ENCODE data around the gene GCNA.
A peak's percentile ranks its signal among the peaks of the same experiment; 100 is the strongest.

Gene GCNA

DNA sequence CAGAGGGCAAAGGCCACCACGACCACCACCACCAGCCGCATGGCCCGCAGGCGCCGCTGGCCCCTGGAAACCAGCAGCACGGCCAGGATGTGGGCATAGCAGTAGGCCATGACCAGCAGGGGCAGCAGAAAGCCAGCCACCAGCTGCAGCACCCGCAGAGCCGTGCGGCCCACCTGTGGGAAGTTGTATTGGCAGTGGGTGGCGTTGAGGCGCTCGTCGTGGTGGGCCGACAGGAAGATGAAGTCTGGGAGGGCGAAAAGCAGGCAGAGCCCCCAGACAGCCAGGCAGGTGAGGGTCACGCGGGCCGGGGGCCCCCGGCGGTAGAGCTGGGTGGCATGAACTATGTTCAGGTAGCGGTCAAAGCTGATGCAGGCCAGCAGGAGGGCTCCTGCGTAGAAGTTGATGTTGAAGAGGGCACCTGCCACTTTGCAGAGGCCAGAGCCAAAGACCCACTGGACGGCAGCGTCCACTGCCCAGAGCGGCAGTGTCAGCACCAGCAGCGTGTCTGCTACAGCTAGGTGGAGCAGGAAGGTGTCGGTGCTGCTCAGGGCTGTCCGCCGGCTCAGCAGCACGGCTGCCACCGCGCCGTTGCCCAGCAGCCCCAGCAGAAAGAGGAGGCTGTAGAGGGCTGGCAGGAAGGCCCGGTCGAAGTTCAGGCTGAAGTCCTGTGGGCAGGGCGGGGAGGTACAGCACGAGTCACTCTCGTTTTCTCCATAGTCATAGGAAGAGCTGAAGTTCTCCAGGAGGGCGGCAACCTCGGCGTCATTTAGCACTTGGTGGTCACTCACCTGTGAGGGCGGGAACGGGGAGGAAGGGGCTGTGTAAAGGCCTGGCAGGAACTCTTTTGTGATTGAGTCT lies 38.7 kb downstream of the GCNA start:
- no peak for DNase-seq (ENCODE audit: low read depth, low spot score)

DNA sequence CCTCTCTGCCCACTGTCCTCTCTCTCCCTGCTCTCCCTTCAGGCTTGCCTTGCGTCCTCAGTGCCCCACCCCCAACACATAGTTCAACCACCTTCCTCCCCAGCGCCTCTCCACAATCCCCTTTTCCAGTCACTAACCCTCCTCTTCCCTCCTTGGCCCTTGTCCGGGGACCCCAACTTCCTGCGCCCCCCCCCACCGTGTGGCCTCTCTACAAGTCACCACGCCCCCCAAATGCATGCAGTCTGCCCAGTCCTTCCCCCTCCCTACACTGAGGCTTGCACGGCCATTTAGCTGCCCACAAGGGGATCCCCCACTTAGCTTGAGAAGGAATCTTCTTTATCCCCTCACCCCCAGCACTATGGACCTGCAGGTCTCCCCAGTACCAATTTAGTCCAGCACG lies 39.5 kb downstream of the GCNA start:
- no peak for DNase-seq (ENCODE audit: low read depth, low spot score)

DNA sequence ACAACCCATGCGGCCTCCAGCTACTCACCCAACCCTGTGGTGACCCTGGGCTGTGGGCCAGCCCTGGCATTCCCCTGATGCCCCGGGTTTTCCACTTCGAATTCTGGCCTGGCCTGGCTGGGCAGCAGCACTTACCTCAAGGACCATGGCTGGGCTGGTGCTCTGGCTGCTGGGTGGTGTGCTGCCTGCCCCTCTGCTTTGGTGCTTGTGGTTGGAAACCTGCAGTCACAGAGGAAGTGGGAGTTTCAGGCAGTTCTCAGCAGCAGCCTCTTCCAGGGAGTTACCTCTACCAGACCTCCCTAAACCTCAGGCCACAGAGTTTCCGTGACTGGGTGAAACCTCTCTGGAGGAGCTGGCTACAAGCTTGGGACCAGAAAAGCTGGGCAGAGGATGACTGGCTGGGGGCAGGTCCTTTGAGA lies 40.1 kb downstream of the GCNA start, which contains the start of gene CXCR3:
Gene CXCR3, minus strand, starts transcription at position 209 of the 419 bp plus-strand sequence. Its CDS starts 62 bp downstream, at position 147.
- DNase-seq (ENCODE audit: low read depth, low spot score) = no peak

DNA sequence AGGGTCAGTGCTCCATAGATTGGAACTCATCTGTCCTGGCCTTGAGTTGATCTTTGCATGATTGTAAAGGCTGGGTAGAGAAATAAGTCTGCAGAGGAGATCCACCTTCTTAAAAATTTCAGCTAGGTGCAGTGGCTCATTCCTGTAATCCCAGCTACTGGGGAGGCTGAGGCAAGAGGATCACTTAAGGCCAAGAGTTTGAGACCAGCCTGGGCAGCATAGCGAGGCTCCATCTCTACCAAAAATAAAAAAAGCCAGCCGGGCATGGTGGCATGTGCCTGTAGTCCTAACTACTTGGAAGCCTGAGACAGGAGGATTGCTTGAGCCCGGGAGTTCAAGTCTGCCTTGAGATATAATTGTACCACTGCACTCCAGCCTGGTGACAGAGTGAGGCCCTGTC lies 40.5 kb downstream of the GCNA start:
- no peak for DNase-seq (ENCODE audit: low read depth, low spot score)

DNA sequence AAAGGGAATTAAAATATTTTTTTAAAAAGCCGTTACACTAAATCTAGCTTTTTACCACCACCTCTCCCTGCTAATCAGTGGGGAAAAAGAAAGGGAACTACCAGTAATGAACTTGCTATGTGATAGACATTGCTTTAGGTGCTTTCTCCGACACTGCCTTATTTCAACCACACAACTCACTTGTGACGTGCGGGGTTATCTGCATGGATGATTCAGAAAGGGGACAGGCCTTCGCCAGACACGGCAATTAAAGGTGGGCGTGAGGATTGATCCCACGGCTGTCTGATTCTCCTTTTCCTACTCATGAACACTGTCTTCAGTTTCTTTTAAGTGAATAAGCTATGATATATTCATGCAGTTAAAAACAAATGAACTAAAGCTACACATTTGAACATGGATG lies 41.0 kb downstream of the GCNA start:
- DNase-seq (ENCODE audit: low read depth, low spot score) = no peak

DNA sequence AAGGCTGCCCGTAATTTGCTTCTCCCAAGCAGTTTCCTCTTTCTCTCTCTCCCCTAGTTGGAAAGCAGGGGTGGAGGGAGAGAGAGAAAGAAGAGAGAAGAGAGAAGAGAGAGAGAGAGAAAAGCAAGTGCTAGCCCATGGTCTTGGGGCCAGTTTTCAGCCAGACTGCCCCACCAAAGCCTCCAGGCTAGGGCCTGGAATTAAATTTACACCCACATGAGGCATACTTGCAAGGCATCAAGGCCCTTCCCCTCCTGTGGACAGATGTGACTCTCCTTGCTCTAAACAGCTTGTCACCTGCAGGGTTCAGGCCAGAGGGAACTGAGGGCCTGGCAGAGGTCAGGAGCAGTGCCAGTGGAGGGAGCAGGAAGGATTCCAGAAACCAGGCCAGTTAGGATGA lies 41.7 kb downstream of the GCNA start:
- no peak for DNase-seq (ENCODE audit: low read depth, low spot score)

DNA sequence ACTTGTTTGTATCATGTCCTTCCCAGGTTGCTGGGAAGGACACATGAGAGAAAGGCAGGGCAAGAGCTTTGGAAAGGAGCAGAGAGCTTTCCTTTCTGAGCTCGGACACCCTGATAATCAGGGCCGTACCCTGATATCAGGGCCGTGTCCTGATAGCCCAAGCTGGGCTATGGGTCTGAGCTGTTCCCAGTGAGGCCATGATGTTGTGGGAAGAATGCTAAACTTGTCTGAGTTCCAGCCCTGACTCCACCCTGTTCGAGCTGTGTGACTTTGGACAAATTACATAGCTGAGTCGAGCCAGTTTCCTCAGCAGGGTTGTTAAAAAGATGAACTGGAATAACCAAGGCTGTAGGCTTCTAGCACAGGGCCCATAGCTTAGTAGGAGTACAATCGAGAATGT lies 43.4 kb downstream of the GCNA start:
- no peak for DNase-seq (ENCODE audit: low read depth, low spot score)

DNA sequence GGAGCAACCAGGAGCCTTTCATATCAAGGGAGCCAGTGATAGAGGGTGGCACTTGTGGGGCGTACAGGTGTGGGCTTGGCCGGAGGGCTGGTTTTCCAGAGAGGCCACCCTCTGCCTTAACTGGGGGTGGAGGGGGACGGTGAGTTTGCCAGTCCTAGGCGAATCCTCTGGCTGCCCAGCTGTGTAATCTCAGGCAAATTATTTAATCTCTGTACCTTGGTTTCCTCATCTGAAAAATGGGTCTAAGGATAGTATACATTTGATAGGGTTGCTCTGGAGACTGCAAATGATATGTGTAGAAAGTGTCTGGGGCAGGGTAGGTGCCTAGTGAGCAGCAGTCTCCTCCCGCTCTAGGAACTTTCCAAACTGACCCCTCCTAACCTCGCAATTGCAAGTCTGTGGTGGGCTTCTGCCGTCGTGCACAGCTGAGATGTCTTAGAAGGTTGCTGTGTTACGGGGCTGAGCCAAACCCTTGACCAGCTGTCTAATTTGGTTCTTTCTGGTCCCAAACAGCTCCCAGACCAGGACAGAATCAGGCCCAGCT lies 43.9 kb downstream of the GCNA start:
- no peak for DNase-seq (ENCODE audit: low read depth, low spot score)

DNA sequence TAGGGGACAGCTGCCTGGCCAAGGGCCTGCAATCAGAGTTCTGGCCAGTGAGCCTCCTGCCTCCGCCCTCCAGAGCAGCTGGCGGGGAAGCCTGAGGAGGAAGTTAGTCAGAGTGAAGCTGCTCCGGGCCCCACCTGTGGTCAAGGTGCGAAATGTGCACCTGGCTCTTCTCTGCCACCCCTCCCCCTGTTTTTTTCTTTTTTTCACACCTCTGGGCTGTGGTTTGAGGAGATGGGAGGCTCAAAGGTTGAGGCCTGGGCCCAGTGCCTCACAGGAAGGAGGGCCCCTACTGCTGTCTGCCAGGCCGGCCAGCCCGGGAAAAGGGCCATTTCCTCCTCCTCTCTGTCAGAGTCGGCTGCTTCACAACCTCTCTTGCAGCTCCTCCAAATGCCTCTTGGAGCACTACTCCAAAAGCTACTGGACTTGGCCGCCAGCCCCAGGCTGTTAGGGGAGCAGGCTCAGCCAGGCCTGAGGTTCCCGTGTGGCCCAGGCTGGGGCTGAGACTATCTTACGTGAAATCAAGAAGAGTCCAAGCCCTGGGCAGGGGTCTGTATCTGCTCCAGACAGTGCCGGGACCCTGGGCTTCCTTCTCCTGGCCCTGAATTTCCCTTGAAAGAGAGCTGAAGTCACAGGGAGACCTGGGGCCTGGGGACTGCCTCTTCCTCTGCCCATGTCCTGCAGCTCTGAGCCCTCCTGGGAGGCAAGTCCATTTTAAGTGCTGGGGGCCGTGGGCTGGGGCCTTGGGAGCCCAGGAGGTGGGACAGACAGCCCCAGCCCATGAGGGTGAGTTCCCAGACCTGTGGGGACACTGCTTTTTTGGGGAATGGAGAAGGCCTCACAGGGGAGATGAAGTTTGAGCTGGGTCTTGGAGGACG lies 44.6 kb downstream of the GCNA start:
- peak; percentile 83 for DNase-seq (ENCODE audit: low read depth, low spot score)

DNA sequence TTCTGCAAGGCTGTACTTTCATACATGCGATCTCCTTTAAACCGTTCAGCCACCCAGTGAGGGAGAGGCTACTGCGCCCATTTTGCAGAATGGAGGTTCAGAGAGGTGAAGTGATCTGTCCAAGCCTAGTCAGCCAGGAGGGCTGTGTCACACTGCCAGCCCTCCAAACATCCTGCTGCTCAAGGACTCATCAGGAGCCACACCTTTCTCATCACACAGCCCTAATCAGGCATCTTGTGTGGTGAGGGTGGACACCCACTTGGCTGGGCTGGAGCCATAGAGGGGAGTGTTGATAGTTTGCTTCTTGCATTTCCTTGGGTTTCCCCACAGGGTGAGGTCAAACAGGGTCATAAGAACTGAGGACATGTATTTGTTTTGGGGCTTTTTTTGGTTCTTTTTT lies 45.5 kb downstream of the GCNA start:
- DNase-seq (ENCODE audit: low read depth, low spot score) = no peak

DNA sequence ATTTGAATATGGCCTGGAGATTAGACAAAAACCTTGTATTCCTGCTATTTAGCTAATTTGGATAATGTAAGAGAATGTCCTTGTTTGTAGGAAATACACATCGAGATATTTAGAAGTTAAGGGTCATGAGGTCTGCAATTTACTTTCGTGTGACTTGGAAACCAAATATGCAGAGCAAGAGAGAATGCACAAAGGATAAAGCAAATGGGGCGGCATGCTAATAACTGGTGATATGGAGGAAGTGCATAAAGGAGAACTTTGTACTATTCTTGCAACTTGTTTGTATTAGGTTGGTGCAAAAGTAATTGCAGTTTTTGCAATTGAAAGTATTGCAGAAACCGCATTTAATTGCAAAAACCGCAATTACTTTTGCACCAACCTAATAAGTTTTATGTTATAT lies 47.2 kb downstream of the GCNA start:
- no peak for DNase-seq (ENCODE audit: low read depth, low spot score)

DNA sequence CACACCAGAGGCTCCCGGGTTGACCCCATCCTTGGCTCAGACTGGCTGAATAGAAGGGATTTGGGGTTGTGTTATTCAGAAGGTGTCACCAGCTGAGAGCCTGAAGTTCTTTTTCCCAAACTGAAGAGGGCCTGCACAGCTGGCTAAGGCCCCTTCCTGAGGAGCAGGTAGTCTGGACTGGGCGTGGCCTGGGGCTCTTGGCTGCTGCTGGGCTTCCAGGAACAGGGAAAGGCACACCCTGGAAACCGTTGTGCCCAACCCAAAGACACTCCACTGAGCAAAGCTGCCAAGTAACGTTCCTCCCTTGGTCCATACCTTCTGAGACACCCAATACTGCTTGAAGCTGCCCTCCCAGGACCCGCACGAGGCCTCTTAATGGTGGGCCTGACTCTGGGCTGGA lies 48.3 kb downstream of the GCNA start:
- peak; percentile 36 for DNase-seq (ENCODE audit: low read depth, low spot score)

DNA sequence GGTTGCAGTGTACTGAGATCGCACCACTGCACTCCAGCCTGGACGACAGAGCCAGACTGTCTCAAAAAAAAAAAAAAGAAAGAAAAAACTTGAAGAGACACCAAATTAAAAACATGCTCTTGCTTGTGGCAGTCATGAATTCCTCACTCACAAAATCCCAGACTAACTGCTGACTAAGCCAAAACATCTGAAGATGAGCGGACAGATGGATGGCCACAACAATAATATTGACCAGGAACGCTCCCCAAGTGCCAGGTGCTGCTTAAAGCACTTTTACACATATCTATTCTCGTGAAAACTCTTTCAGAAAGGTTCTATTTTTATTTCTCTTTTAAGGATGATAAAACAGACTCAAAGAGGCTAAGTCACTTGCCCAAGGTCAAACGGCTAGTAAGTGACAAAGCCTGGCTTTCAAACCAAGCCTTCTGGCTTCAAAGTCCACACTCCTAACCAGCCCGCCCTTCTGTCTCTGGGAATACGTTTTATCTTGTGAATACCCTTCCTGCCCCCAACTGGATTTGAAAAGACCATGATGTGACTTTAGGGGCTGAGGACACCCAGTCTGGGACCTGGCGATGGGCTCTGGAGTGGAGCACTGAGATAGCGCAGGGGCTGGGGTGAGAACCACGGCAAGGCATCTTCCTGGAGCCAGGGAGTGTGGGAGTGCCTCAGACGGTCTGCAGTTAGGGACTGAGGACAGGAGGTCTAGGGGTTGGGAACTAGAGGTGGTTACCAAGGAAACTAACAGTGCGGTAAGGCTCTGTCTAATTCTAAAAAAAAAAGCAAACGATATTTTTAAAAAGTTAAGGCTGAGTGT lies 49.6 kb downstream of the GCNA start:
- no peak for DNase-seq (ENCODE audit: low read depth, low spot score)

DNA sequence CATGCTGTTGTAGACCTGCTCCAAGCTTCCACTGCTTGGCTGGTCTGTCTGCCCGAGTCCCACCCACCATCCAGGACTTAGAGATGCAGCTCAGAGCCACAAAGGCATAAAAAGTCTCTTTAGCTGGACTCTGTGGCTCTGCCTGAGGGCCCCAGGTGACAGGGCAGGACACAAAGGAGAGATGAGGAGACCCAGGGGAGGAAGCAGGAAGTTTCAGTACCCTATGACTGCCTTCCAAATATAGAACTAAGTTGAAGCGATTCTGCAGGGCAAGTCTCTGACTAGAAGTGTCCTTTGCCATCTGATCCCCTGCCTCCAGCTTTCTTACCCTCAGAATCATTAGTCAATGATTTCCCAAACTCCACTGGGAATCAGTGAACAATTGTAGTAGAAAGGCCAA lies 51.2 kb downstream of the GCNA start:
- no peak for DNase-seq (ENCODE audit: low read depth, low spot score)

DNA sequence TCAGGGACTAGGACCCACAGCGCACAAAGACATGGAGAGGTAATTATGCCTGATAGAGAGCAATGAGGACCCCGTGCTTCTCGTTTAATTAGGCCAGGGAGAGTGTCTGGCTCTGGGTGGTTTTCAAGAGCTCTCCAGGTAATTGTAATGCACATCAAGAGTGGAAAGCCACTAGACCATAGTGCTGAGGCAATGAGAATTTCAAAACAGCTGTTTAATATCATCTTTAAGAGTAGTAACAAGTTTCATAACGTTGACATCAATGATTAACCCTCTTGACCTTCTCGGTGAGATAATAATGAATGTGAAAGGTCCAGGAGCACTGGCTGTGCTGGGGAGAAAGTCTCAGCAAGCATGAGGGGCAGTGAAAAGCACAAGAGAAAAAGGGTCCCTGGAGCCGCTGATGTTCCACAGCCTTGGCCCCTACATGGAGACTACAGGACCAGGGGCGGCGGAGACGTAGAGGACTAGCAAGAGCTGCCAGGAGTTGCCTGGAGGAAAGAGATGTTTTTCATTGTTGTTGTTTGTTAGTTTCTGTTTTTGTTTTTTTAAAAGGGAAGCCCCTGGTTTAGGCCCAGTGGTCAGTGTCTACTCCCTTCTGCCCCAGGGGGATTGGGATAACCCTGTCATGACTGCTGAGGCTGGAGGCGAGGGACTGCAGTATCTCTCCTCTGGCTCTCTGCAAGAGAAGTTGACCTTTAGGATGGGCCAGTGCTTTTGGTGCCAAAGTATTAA lies 54.9 kb downstream of the GCNA start:
- no peak for DNase-seq (ENCODE audit: low read depth, low spot score)

DNA sequence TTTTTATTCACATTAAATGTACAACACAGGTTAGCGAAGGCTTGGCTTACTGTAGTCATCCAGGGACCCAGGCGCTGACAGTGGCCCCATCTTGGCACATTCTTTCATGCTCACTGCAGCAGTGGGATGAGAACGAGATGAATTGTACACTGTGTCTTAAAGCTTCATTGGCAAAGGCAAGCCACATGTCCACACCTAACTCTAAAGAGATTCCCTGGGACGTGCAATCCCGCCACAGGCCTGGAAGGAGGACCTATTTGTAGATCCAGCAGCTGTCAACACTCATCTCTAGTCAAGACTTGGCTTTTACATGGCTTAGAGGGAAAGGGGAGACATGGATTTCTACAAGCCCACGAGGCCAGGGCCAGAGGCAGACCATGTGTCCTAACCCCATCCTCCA lies 56.1 kb downstream of the GCNA start:
- no peak for DNase-seq (ENCODE audit: low read depth, low spot score)

DNA sequence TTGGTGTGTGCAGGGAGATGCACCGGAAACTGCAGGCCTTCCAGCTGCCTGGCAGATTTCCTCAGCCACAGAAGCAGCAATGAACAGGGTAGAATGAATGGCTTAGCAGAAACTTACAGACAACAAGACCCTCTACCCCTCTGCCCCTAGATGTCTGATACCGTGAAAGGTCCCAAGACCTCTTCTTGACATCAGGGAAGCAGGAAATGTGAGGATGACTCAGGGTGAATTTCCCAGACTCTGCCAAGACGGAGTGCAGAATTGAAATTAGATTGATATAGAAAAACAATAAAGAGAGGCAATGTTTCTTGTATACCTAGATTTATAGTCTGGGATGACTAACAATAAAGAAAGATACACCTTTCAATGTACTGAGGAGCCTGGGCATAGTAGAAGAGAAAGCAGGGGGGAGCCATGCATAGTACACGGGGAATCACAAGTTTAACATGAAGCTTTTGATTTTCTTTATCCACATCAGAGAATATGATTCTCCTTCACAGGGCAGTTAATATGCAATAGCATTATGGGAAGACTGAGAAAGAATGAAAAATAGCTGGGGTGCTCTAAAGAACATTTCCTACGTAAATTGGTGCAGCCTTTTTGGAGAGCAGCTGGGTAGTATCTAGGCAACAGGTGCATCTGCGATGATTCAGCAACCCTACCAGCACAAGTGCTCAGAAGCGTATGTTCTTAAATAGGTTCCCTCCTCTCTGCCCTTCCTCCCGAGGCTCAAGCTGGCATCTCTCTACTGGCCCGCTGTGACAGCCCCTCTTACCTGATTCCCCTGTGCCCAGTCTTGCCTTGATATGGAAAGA lies 58.4 kb downstream of the GCNA start:
- no peak for DNase-seq (ENCODE audit: low read depth, low spot score)

DNA sequence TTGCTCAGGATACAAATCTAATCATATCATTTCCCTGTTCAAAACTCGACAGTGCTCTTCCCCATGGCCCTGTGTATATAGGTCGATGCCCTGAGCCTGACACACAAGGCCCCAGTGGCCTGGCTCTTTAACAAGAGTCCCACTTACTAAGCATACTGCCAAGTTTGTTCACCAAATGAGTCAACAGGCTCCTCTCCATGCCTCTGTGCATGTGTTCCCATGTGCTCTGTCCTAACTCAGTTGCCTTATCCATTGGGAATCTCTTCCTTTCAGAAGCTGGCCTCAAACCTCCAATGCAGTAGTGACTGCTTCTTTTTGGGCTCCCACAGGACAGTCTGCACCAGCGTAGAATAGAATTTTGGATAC lies 59.0 kb downstream of the GCNA start:
- DNase-seq (ENCODE audit: low read depth, low spot score) = no peak

DNA sequence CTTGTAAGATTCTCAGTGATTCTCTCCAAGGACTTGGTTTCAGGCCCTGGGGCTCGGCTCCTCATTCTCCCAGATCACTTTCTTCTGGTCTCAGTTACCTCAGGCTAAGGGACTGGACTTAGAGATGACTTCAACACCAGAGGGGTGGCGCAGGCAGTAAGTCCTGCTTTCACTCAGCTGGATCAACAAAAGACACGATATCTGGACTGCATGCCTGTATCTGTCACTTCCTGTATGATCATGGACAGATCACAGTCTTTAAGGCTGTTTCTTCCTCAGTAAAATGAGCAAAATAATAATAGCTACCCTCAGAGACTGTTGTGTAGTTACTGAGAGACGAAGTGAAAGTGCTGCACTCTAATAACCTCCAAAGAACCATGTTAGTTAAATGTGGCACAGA lies 59.6 kb downstream of the GCNA start:
- DNase-seq (ENCODE audit: low read depth, low spot score) = peak; percentile 32

DNA sequence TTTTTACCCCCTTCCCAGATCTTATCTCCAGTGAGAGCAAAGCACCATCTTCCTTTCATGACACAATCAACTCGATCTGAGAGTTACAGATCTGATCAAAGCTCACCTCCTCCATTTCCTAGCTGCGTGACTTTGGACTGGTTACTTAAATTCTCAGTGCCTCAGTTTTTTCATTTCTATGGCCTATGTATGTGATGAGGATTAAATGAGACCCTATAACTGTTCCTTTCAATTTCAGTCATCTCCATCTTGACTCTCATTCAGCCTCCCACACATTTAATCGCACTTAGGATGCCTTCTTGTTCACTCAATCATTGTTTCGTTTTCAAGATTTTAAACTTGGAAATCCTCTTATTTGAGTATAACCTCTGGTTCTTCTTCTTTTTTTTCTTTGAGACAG lies 60.2 kb downstream of the GCNA start:
- DNase-seq (ENCODE audit: low read depth, low spot score) = no peak

Measured in ELF-1 (cell line).